NT2/D1 (cell line): ENCODE data around the gene MDK.

Source experiments
- SUZ12 ChIP-seq: IDR thresholded peaks from 2 replicates; pipeline ENCODE4 v1.6.1; 2011; ENCODE audit not compliant: insufficient read length, insufficient read depth; ENCODE audit errors: extremely low read depth
- ZNF274 ChIP-seq: IDR thresholded peaks from 2 replicates; pipeline ENCODE4 v1.6.1; 2011; ENCODE audit warnings: mild to moderate bottlenecking, low read depth, low read length

DNA sequence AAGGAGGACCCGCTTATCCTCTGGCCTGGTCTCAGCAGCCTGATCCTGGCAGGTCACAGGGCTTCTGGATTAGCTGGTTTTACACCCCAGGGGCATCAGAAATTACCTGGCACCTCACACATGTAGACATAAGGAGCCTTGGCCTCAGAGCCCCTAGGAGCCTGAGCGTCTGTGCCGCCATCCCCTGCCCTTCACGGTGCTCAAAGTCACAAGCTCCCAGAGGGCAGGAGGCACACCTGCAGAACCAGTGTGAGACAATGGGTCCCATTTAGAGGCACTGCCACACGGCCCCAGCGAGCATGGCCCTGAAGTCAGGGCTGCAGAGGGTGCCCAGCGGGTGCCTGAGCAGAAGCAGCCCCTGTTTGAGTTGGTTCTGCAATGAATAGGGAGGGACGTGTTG, 30.3 kb upstream of the MDK start:
- TF ChIP-seq SUZ12 (no peak), ZNF274 (no peak)
